Measurements from ENCODE around the gene PTPRK.

GRCh38 chr6:128046033-128046432, 474.4 kb downstream of the PTPRK start:
- TF ChIP-seq, protein P1, sequence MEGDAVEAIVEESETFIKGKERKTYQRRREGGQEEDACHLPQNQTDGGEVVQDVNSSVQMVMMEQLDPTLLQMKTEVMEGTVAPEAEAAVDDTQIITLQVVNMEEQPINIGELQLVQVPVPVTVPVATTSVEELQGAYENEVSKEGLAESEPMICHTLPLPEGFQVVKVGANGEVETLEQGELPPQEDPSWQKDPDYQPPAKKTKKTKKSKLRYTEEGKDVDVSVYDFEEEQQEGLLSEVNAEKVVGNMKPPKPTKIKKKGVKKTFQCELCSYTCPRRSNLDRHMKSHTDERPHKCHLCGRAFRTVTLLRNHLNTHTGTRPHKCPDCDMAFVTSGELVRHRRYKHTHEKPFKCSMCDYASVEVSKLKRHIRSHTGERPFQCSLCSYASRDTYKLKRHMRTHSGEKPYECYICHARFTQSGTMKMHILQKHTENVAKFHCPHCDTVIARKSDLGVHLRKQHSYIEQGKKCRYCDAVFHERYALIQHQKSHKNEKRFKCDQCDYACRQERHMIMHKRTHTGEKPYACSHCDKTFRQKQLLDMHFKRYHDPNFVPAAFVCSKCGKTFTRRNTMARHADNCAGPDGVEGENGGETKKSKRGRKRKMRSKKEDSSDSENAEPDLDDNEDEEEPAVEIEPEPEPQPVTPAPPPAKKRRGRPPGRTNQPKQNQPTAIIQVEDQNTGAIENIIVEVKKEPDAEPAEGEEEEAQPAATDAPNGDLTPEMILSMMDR (IDR thresholded peaks at IDR 0.05) = no peak
- no peak for TF ChIP-seq EP300 (IDR thresholded peaks at IDR 0.05)

All from sigmoid colon (tissue), 4 donors.